ENCODE measurements around the gene NYNRIN. TPM values are rescaled to one million over a fixed set of nuclear protein-coding genes. Genes with fewer than 3 reads are reported as not detected.

NYNRIN gene
- total and polyA plus RNA-seq, 2 experiments from 2014 or later = 3.1 to 20.0 TPM

DNA sequence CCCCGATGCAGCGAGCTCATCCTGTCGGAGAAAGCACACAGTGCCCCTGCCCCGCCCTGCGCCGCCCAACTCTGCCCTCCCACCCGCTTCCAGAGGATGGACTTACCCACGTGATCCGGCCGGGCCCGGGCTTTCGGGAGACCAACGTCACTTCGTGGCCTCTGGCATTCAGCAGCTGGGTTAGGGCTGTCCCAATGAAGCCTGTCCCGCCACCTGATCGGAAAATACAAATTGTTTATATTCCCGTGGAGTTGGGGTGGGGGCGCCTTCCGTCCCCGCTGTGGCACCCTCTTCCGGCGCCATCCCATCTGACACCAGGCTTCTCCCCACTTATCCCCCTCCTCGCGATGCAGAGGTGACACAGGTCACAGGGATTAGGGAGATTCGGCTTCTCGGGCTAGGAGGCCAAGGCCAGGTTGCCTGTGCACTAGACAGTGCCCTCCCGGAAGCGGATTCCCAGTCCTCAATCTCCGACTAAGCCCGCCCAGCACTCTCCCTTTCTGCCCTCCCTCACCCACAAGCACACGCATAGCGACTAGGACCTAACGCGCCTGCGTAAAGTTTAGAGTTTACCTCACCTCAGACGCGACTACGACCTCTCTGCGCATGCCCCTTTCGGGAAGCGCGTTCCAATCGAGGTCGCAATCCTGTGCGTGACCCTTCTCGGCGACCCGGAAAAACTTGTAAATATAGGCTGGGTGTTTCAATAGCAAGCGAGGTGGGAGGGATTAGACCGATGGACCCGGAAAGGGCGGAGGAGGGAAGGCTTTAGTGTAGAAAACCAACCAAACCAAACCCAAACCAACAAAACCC lies 43.6 kb downstream of the NYNRIN start, which contains the start of gene SDR39U1:
TSS of gene SDR39U1 (minus strand) at position 537 of the 813 bp plus-strand sequence. CDS start at position 530, 7 bp downstream.
- Histone ChIP-seq H3K36me3 (ENCODE audit: insufficient read depth) (peaks cover 7% of the 10 kb centered on the region; the same call in 1 of the 2 replicates), H3K4me1 (ENCODE audit: insufficient read depth) (peaks cover 13% of the 10 kb centered on the region), H4K20me1 (replicated peaks; ENCODE audit: insufficient read depth) (no peaks in the 10 kb centered on the region; the same call in 1 of the 2 replicates), H2AFZ (peak within 1 kb of the TSS; percentile 43), H3K4me2 (peak within 1 kb of the TSS; percentile 84), H3K27ac (ENCODE audit: low read depth) (peak within 1 kb of the TSS; percentile 97), H3K9me2 (ENCODE audit: insufficient read depth) (no peaks in the 10 kb centered on the region), H3F3A (replicated peaks; ENCODE audit: low read depth) (peaks cover 7% of the 10 kb centered on the region; the same call in 1 of the 2 replicates), H3K79me2 (replicated peaks; ENCODE audit: insufficient read depth) (peaks cover 13% of the 10 kb centered on the region), H3K27me3 (ENCODE audit: insufficient read depth) (no peaks in the 10 kb centered on the region), H3K4me3 (peak within 1 kb of the TSS; percentile 70)
- Mint-ChIP-seq H3K9me3 (no peaks in the 10 kb centered on the region), H3K4me1 (peaks cover 5% of the 10 kb centered on the region; the same call in 1 of the 3 replicates), H3K27me3 (ENCODE audit: insufficient read depth, low read depth, poor library complexity) (peaks cover 2% of the 10 kb centered on the region), H3K27ac (peak within 1 kb of the TSS; percentile 99), H3K4me3 (peak within 1 kb of the TSS; percentile 88), H3K36me3 (ENCODE audit: low read depth) (peaks cover 36% of the 10 kb centered on the region)
- DNase-seq (ENCODE audit: low spot score) (peak; percentile 99), ATAC-seq (peak; percentile 90)
- TF ChIP-seq JUNB (IDR thresholded peaks at IDR 0.05; ENCODE audit: unreplicated experiment) (no peak), STAT1 (IDR thresholded peaks at IDR 0.05; ENCODE audit: unreplicated experiment) (no peak), ZNF331 (CRISPR knock-in tag; IDR thresholded peaks at IDR 0.05; ENCODE audit: low read depth) (no peak), EZH2phosphoT487 (IDR thresholded peaks at IDR 0.05; ENCODE audit: unreplicated experiment) (no peak), ZNF114 (CRISPR knock-in tag; IDR thresholded peaks at IDR 0.05) (no peak), POLR2AphosphoS5 (IDR thresholded peaks at IDR 0.05; ENCODE audit: low read depth) (peak; percentile 56), EZH2 (IDR thresholded peaks at IDR 0.05; ENCODE audit: low read depth, unreplicated experiment) (no peak), CREB1 (CRISPR knock-in tag; IDR thresholded peaks at IDR 0.05; ENCODE audit: low read depth) (peak; percentile 64), NANOG (IDR thresholded peaks at IDR 0.05; ENCODE audit: borderline replicate concordance) (no peak)
- TF ChIP-seq, protein P1, sequence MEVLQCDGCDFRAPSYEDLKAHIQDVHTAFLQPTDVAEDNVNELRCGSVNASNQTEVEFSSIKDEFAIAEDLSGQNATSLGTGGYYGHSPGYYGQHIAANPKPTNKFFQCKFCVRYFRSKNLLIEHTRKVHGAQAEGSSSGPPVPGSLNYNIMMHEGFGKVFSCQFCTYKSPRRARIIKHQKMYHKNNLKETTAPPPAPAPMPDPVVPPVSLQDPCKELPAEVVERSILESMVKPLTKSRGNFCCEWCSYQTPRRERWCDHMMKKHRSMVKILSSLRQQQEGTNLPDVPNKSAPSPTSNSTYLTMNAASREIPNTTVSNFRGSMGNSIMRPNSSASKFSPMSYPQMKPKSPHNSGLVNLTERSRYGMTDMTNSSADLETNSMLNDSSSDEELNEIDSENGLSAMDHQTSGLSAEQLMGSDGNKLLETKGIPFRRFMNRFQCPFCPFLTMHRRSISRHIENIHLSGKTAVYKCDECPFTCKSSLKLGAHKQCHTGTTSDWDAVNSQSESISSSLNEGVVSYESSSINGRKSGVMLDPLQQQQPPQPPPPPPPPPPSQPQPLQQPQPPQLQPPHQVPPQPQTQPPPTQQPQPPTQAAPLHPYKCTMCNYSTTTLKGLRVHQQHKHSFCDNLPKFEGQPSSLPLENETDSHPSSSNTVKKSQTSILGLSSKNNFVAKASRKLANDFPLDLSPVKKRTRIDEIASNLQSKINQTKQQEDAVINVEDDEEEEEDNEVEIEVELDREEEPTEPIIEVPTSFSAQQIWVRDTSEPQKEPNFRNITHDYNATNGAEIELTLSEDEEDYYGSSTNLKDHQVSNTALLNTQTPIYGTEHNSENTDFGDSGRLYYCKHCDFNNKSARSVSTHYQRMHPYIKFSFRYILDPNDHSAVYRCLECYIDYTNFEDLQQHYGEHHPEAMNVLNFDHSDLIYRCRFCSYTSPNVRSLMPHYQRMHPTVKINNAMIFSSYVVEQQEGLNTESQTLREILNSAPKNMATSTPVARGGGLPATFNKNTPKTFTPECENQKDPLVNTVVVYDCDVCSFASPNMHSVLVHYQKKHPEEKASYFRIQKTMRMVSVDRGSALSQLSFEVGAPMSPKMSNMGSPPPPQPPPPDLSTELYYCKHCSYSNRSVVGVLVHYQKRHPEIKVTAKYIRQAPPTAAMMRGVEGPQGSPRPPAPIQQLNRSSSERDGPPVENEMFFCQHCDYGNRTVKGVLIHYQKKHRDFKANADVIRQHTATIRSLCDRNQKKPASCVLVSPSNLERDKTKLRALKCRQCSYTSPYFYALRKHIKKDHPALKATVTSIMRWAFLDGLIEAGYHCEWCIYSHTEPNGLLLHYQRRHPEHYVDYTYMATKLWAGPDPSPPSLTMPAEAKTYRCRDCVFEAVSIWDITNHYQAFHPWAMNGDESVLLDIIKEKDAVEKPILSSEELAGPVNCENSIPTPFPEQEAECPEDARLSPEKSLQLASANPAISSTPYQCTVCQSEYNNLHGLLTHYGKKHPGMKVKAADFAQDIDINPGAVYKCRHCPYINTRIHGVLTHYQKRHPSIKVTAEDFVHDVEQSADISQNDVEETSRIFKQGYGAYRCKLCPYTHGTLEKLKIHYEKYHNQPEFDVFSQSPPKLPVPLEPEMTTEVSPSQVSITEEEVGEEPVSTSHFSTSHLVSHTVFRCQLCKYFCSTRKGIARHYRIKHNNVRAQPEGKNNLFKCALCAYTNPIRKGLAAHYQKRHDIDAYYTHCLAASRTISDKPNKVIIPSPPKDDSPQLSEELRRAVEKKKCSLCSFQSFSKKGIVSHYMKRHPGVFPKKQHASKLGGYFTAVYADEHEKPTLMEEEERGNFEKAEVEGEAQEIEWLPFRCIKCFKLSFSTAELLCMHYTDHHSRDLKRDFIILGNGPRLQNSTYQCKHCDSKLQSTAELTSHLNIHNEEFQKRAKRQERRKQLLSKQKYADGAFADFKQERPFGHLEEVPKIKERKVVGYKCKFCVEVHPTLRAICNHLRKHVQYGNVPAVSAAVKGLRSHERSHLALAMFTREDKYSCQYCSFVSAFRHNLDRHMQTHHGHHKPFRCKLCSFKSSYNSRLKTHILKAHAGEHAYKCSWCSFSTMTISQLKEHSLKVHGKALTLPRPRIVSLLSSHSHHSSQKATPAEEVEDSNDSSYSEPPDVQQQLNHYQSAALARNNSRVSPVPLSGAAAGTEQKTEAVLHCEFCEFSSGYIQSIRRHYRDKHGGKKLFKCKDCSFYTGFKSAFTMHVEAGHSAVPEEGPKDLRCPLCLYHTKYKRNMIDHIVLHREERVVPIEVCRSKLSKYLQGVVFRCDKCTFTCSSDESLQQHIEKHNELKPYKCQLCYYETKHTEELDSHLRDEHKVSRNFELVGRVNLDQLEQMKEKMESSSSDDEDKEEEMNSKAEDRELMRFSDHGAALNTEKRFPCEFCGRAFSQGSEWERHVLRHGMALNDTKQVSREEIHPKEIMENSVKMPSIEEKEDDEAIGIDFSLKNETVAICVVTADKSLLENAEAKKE (CRISPR knock-in tag; IDR thresholded peaks at IDR 0.05) = no peak
- TF ChIP-seq, protein P2, sequence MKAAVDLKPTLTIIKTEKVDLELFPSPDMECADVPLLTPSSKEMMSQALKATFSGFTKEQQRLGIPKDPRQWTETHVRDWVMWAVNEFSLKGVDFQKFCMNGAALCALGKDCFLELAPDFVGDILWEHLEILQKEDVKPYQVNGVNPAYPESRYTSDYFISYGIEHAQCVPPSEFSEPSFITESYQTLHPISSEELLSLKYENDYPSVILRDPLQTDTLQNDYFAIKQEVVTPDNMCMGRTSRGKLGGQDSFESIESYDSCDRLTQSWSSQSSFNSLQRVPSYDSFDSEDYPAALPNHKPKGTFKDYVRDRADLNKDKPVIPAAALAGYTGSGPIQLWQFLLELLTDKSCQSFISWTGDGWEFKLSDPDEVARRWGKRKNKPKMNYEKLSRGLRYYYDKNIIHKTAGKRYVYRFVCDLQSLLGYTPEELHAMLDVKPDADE (IDR thresholded peaks at IDR 0.05) = peak; percentile 63; the same call in 1 of the 2 replicates
- TF ChIP-seq, protein P3, sequence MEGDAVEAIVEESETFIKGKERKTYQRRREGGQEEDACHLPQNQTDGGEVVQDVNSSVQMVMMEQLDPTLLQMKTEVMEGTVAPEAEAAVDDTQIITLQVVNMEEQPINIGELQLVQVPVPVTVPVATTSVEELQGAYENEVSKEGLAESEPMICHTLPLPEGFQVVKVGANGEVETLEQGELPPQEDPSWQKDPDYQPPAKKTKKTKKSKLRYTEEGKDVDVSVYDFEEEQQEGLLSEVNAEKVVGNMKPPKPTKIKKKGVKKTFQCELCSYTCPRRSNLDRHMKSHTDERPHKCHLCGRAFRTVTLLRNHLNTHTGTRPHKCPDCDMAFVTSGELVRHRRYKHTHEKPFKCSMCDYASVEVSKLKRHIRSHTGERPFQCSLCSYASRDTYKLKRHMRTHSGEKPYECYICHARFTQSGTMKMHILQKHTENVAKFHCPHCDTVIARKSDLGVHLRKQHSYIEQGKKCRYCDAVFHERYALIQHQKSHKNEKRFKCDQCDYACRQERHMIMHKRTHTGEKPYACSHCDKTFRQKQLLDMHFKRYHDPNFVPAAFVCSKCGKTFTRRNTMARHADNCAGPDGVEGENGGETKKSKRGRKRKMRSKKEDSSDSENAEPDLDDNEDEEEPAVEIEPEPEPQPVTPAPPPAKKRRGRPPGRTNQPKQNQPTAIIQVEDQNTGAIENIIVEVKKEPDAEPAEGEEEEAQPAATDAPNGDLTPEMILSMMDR (conservative IDR thresholded peaks at IDR 0.05; ENCODE audit: low read depth in 2 of 2) = no peak
- TF ChIP-seq, protein P4, sequence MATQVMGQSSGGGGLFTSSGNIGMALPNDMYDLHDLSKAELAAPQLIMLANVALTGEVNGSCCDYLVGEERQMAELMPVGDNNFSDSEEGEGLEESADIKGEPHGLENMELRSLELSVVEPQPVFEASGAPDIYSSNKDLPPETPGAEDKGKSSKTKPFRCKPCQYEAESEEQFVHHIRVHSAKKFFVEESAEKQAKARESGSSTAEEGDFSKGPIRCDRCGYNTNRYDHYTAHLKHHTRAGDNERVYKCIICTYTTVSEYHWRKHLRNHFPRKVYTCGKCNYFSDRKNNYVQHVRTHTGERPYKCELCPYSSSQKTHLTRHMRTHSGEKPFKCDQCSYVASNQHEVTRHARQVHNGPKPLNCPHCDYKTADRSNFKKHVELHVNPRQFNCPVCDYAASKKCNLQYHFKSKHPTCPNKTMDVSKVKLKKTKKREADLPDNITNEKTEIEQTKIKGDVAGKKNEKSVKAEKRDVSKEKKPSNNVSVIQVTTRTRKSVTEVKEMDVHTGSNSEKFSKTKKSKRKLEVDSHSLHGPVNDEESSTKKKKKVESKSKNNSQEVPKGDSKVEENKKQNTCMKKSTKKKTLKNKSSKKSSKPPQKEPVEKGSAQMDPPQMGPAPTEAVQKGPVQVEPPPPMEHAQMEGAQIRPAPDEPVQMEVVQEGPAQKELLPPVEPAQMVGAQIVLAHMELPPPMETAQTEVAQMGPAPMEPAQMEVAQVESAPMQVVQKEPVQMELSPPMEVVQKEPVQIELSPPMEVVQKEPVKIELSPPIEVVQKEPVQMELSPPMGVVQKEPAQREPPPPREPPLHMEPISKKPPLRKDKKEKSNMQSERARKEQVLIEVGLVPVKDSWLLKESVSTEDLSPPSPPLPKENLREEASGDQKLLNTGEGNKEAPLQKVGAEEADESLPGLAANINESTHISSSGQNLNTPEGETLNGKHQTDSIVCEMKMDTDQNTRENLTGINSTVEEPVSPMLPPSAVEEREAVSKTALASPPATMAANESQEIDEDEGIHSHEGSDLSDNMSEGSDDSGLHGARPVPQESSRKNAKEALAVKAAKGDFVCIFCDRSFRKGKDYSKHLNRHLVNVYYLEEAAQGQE (IDR thresholded peaks at IDR 0.05; ENCODE audit: unreplicated experiment) = no peak

Data from GM23338 (cell line).